DMS53 treated with DMSO at 0.1 percent for 48 hours (cell line): Measurements from ENCODE around the gene SUMF1.

Experiments used
- DNase-seq: peaks from one replicate; lab custom pipeline; 2025; ENCODE audit not compliant: unreplicated experiment; lab: John Stamatoyannopoulos, UW

Gene SUMF1

DNA sequence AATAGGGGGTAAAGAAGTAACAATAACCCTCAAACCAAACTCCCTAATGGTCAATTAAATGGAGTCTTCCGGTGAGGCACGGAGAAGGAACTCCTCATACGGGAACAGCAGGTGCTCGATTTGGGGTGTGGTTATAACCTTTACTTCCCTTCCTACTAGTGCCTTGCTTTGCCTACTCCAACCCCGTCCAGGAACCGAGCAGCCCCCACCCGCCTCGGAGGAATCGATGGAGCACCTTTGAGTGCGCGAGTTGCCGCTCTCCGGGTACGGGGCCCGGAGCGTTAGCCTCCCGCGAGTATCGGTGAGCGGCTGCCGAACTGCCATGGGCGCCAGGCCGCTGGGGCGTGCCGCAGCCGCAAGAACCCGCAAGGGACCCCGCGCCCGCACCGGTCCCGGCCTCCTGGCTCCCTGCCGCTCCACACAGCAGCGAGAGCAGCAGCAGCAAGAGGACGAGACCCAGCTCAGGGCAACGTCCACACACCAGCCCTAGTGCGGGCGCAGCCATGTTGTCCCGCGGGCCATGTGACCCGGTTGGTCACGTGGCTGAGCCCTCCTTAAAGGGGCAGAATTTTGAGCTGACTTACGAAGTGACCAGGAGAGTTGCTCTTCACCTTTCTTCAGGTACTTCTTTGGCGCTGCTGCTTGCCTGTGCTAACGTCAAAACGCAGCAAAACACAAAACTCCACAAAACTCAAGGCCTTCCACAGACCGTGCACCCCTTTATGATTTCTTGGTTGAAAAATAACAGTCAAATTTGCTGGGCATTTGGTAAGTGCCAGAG is at the start of gene SUMF1:
Gene SUMF1 (minus strand): TSS at position 529 of the 781 bp plus-strand sequence. CDS start 24 bp downstream, at position 505.
- no peak for DNase-seq

- DNase-seq: no peak
Observed at GRCh38 chr3:4515916-4516579, 49.0 kb upstream of the SUMF1 start.

DNA sequence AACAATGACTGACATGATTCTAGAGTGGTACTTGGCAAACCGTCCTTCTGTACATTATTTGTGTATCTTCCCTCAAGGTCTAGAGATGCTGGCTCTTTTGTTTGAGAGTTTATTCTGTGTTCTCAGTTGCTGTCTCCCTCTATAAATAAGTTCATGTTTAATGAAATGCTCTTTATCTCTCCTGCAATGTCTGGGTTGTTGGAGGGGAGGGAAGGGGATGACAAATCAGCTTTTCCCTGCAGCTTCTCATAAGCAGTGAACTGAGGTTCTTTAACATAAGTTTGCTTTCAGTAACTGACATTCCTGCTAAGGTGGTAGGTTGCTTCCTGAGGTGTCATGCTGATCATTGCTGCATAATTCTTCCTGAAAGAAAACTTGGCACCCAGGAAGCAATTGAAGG is 47.8 kb upstream of the SUMF1 start:
- DNase-seq: no peak

DNA sequence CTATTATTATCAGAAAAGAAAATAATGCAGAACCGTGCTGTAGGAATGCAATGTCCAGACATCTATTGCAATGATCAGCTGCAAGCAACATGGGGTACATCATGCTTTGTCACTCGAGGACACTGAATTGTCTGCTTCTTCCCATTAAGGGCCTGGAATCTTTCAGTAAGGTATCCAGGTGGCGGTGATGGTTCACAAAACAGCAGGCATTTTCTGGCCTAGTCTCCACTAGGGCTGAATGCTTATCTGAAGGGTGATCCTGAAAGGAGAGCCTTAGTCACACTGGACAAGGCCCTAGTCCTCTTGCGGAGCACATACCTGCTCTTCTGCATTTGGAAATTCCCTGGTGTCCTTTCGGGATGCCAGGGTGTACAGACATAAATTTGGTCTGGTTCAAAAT is 47.3 kb upstream of the SUMF1 start:
- no peak for DNase-seq

- no peak for DNase-seq
Observed at GRCh38 chr3:4512895-4513616, 46.0 kb upstream of the SUMF1 start.

- no peak for DNase-seq
Observed at GRCh38 chr3:4511491-4512262, 44.6 kb upstream of the SUMF1 start.

GRCh38 chr3:4509983-4510755 is 43.1 kb upstream of the SUMF1 start:
- DNase-seq: no peak

DNA sequence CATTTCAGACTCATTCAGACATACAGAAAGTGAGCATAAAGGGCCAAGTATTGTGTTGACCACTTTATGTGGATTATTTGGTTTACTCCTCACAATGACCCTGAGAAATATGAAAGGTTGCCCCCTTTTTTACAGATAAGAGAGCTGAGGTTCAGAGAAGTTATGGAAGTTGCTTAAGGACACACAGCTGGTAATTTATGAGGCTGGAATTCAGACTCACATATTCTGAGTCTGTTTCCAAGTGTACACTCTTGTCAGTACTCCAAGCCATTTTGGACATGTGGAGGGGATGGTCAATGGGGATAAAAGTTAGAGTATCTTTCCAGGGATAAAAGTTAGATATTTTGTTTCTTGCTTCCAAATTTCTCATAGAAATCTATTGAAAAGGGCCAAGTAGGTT is 42.0 kb upstream of the SUMF1 start:
- no peak for DNase-seq

- no peak for DNase-seq
Observed at GRCh38 chr3:4508048-4508981, 41.2 kb upstream of the SUMF1 start.

GRCh38 chr3:4507024-4507596 is 40.0 kb upstream of the SUMF1 start:
- DNase-seq: no peak

DNA sequence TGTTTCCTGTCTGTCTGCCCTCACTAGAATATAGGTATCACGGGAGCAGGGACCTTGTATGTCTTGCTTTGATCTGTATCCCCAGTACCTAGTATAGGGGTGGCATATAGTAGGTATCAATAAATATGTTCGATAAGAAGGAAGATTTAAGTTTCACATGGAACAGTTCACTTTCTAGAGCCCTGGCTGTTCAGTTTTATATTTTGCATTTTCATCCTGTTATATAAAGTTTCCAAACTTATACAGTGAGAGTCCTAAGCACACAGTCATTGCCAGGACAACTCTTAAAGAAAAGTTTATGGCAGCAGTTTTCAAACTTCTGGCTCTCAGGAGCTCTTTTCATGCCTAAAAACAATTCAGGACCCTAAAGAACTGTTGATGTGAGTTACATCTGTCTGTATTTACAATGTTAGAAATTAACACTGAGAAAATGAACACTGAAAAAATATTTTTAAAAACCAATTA is 39.5 kb upstream of the SUMF1 start:
- no peak for DNase-seq

DNA sequence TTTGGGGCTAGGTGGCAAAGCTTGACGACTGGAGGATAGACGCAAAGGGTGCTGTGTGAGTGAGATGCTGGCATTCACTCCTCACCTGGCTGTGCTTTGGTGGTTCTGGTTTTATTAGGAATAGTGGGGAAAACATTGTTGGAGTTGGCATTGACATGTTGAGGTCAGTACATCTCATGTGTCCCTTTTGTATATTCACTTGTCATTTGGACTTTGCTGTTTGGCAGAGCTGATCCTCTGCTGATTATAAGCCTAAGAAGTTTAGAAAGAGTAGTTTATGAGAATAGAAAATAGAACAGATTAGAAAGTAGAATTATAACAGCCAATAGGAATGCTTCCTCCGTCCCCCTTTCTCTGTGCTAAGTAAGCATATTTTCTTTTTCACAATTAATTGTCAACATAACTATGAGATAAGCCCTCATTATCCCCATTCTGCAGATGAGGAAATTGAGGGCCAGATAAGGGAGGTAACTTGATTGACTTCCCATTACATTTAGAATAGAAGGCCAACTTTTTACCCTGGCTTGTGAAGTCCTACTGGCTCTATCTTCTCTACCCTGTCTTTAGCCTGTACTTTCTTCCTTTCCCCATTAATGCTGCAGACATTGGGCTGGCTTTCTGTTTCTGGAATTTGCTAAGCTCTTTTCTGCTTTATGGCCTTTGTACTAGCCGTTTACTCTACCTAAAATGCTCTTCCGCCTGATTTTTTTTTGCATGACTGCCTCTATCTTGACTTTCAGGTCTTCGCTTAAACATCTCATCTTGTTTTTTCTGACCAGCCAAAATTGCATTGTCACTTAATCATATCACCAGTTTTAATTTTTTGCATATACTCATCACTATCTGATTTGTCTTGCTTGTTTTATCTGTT is 38.9 kb upstream of the SUMF1 start:
- DNase-seq: no peak

DNA sequence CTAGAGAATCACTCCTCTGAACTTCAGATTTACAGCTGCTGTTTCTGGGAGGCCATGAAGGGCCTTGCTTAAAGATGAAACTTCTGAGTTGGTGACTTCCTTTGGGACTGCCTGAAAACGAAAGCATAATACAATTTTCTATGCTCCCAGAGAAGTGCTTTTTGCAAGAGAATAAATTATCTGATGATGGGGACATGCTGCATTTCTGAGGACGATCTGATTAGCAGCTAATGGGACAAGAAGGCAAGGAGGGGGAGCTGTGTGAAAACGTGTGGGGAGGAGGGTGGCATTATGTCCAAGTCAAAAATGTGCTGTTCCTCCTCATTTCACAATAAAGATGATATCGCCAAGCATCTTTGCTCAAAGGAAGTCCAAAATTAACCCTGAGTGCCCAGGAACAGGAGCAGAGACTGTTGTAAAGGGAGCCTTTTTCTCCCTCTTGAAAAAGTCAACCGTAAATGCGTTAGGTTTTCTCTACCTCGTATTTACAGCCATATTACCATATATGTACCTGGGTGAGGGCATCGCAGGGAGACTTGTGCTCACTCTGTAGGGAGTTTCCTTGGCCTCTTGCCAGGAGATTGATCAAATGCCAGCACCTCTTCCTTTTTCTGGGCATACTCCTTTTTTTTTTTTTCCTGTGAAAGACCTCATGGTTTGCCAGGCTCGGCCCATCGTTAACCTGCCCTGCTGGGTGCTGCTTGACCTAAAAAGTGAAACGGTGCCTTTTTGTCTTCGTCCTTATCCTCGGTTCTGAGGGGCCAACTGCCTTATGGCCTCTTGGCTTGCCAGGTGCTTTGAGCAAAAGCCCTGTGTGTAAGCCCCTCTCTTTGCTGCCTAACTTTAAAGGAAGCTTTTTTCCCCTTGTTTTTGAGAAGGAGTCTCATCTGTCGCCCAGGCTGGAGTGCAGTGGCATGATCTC is 37.5 kb upstream of the SUMF1 start:
- DNase-seq: no peak

- no peak for DNase-seq
Observed at GRCh38 chr3:4503050-4503449, 36.0 kb upstream of the SUMF1 start.

DNA sequence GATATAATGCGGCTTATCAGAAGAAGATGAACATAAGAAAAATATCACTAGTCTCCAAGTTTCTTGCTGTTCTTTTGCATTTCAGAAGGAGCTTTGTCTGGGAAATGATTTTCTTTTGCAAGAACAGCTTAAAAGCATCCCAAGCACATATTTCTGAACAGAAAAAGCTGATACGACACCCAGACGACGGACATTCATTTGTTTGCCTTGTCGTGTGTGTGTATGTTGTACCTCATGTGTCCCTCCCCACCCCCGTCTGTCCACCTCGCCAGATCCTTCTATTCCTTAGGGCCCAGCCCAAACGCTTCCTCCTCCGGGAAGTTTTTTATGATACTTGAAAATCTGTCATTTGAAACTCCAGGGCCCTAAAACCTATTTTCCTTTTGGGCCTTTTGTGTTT is 34.9 kb upstream of the SUMF1 start:
- DNase-seq: no peak

GRCh38 chr3:4501437-4501836 is 34.4 kb upstream of the SUMF1 start:
- no peak for DNase-seq

DNA sequence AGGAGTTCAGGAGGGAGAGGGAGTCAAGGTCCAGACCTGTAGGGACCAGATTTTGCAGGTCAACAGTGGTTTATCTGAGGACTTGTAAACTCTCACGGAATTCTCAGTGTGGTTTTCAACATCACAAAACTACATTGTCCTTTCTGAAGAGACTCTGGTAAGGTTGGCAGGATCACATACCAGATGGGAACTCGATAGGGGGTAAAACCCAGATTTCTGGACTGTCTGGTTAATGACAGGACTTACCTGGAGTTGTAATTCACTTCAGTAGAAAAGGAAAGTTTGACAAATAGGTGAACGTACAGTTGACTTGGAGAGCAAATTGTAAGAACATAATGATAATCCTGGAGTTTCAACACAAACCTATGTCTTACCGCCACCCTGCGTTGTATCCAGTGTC is 31.4 kb upstream of the SUMF1 start:
- DNase-seq: no peak
